ENCODE data around the gene CFAP43. TPM values are rescaled to one million over a fixed set of nuclear protein-coding genes. Genes with fewer than 3 reads are reported as not detected.

Gene CFAP43
- total RNA-seq, 2 experiments from 2014 or later, result not detected

DNA sequence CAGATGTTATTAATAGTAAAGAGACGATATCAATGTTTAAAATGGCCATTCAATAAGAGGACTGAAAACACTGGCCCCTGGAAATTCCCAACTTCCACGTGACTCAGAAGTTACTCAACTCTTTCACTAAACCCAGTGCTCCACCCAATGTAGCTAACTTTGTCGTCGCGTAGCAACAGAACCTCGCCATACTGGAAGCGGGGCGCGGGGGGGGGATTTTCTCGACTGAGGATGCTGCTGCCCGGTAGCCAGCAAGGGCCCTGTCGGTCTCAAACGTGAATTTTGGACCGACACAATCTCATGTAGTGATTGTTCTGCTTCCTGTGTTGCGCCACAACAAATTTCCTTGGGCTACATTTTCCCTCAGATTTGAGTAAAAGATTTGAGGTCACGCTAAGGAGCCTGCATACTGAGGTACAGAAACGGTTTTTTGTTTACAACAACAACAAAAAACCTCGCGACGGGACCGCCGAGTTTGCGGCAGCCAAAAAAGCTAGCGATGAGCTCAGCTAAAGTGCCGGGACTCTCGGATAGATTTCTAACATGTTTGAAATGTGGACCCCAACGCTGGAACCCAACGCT, 111.2 kb downstream of the CFAP43 start:
- ChIA-PET POLR2A (interaction anchor here (0.6 to 2.0 kb wide), 8 partner anchors 103 to 233 kb away, joined by 3 to 7 read pairs (median 4); no protein-coding TSS in a partner anchor), CTCF (interaction anchor here (0.6 to 1.6 kb wide), 5 partner anchors 11 to 233 kb away, joined by 3 to 8 read pairs (median 4); no protein-coding TSS in a partner anchor)

DNA sequence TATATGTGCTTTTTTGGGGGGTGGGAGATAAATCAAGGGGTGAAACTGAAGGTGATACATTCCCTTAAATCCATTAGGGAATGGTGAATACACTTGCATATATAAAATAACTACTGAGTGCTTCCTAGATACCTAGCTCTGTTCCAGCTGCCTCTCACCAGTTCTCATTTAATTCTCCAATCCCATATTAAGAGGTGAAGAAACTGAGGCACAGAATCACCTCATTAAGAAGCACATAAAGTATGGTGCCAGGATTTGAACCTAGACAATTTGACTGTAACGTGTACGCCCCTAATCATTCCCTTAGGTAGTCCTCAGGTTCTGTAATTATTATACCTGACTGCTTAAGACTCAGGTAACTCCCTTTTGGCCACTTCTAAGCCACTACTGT, 111.7 kb downstream of the CFAP43 start:
- ChIA-PET POLR2A (interaction anchor here (0.6 to 1.9 kb wide), 3 partner anchors 103 to 230 kb away, joined by 4 to 7 read pairs (median 4); no protein-coding TSS in a partner anchor), CTCF (interaction anchor here (0.6 to 1.6 kb wide), 3 partner anchors 11 to 232 kb away, joined by 3 to 8 read pairs (median 4); no protein-coding TSS in a partner anchor)

DNA sequence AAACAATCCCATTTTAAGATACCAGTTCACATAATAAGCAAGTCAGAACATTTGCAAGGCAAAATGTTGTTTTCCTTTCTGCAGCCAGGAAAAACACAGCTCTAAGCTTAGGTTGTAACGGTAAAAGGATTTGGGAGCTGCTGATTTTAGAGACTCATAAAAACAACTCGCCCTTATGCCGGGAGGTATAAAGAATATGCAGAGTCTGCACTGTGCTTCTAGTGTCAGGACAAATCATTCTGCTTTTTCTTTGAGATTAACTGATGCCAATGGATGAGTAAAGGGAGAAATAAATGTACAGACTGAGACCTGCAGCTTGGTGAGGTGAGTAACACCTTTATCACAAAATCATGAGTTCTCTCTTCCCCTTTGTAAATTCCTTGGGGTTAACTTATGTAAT, 112.2 kb downstream of the CFAP43 start:
- ChIA-PET CTCF (interaction anchor here (1.2 kb wide), 1 partner anchor 10 kb away, joined by 3 read pairs; no protein-coding TSS in a partner anchor), POLR2A (no interaction called here)

DNA sequence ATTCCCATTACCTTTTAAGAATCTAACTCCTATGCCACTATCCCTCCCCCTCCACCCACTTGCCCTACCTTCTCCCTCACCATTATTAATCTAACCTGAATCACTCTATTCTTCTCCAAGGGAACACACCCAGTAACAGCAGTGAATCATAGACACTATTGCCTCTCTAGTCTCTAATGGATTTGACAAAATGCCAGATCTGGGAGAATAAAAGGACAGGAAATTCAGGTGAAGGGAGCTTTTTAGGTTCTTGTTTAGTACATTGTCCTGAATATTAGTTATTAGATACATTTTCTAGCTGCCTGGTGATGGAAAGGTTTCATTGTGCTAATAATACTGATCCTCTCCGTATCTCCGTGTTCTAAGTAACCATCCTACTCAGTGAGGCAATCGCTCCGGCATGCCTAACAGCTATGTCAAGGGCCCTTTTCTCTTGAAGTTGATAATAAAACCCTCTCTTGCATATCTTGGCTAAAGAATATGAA, 114.3 kb downstream of the CFAP43 start:
- ChIA-PET CTCF (no interaction called here), POLR2A (no interaction called here)

DNA sequence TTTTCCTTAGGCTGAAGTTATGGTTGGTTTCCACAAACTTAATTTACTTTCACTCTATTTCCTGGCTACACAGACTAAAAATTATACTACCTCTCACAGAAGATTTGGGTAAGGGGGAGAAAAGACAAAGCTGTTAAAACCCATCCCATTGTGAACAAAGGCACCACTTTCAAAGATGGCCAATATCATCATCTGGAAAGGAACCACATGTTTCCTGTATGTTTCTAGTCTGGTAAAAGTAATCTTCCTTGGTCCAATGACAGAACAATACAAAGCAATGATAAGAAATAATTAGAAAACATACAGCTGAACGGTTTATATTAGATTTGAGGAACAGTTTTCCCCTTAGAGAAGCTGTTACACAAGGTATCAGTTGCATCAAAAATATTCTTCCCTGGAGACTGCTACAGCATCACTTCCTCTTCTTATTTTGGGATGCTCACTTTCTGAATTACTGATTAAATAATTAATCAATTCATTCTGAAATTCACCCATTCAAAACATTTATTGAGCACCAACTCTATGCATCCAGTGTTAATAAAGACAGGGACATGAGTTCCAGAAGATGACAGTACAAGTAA, 118.7 kb downstream of the CFAP43 start:
- CTCF ChIA-PET, result no interaction called here
- POLR2A ChIA-PET, result no interaction called here

DNA sequence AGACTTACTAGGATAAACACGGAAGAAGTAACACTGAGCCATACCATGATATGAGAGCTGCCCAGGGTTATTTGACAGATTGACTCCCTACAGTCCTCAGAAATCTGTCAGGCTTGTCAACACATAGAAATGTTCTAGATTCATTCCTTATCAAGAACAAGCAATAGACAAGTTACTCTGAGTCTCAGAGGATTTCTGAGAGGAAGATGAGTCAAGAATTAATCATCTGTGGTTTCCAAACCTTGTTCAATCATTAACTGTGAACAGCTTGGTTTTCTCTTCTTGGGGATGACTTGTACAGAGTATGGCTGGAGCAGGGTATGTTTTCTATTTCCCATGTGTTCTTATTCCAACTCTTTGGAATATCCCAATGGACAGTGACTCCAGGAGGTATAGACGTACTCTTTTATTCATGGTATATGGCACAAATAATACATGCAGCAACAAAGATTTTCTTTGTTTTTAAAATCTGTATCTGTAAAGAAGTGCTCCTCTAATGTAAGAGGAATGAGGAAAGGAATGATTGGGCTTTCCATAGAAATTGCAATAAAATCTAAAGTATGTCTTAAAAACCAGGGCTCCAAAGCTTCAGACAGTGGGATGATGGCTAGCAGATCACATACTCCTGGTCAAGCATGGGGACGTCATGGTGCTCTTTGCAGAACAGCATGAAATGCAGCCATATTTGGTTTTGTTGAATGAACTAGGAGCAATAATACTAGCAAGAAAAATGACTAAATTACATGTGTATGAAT, 122.1 kb downstream of the CFAP43 start:
- ChIA-PET CTCF (interaction anchor here (0.6 to 1.3 kb wide), 3 partner anchors 10 to 222 kb away, joined by 3 read pairs; partner anchors contain the start of gene SFR1), POLR2A (interaction anchor here (0.6 kb wide), 1 partner anchor 12 kb away, joined by 3 read pairs; the partner anchor contains the start of gene SFR1)

DNA sequence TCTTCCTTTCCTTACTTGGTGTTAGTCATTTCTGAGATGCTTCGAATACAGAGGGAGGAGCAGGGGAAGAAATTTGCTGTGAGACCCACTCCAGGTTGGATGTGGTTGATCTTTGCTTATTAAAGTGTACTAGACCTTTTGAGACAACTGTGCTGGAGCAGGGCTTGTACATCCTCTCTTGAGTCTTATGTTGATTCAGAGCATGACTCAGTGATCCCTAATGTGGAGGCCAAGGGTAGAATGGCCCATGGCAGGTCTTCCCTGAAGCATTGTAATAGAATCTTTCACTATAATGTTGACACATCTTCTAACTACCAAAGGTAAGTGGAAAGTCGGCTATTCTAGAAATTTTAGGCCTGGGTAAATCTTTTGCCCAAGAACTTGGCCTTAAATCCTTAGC, 127.2 kb downstream of the CFAP43 start:
- CTCF ChIA-PET, result no interaction called here
- POLR2A ChIA-PET, result no interaction called here

DNA sequence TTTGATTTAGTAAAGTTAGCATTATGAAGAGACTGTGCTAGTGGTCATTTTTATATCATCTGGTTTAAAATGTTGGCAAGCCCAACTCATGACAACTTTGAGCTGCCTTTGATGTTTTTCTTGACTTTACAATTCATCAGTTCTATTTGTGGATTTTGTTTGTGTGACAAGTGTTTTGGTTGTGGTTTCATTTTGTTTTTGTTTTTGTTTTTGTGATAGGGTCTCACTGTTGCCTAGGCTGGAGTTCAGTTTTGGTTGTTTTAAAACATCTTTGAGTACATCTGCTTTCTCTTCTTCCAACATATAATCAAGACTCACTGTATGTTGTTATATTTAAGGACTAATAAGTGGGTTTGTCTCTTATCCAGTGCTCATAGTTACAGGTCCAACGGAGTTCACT, 127.7 kb downstream of the CFAP43 start:
- POLR2A ChIA-PET, result no interaction called here
- CTCF ChIA-PET, result no interaction called here

DNA sequence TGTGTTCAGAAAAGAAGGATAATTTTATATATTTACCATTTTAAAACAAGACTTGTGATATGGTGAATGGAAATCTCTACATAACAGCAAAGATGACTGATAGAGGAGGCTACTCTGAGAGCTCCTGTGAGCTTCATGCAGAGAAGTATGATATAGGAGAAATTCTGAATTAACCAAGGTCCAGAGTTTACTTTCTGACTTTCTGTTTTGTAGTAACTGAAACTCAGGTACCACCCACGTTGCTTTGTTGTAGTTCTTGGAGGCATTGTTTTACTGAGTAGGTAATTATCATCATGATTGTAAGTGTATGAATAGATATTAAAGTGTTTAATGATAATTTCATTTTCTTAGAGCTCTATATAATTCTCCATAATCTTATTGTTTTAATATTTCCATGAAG, 128.2 kb downstream of the CFAP43 start:
- CTCF ChIA-PET, result interaction anchor here (0.9 kb wide), 1 partner anchor 121 kb away, joined by 3 read pairs; no protein-coding TSS in a partner anchor
- POLR2A ChIA-PET, result no interaction called here

DNA sequence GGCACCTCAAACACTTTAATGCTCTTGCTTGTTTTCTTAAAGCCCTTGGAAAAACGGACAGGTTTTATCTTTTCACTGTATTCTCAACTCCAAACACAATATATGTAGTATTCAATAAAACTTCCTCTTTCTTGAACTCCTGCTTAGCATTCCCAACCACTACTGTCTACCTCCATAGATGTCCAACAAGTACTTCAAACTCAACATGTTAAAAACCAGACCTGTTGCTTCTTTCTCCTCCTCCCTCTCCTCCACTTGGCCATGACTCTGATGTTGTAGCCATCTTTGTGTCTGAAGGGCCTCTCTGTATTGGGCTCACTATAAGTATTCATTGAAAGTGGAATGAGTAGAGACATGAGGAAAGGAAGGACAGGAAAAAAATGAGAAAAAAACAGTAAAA, 130.3 kb downstream of the CFAP43 start:
- ChIA-PET POLR2A (no interaction called here), CTCF (no interaction called here)

DNA sequence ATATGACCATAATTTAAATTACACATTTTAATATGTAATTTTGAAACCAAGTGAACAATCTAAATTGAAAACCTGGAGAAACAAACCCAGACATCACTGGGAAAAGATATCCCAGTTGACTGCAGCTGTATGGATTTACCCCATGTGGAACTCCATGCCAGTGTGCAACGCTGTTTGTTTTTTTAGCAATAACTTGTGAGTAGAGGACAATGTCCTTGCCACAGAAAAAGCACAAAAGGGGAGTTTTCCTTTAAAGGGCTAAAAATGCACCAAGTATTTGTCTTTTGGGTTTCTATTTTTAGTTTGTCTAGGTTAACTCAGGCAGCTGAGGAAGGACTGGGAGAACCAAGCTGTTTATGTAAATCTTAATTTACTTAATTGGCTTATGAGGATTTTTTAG, 131.4 kb downstream of the CFAP43 start:
- CTCF ChIA-PET, result interaction anchor here (0.5 kb wide), 1 partner anchor 1843 kb away, joined by 3 read pairs; no protein-coding TSS in a partner anchor
- POLR2A ChIA-PET, result no interaction called here

DNA sequence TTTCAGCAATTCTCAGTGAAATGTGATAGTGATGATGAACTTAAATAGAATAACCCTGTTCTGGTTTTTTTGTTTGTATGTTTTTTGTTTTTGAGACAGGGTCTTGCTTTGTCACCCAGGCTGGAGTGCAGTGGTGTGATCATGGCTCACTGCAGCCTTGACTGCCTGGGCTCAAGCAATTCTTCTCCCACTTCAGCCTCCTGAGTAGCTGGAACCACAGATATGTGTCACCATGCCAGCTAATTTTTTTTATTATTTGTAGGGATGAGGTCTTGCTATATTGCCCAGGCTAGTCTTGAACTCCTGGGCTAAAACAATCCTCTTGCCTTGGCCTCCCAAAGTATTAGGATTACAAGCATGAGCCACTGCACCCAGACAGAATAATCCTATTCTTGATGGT, 132.2 kb downstream of the CFAP43 start:
- ChIA-PET POLR2A (no interaction called here), CTCF (no interaction called here)

DNA sequence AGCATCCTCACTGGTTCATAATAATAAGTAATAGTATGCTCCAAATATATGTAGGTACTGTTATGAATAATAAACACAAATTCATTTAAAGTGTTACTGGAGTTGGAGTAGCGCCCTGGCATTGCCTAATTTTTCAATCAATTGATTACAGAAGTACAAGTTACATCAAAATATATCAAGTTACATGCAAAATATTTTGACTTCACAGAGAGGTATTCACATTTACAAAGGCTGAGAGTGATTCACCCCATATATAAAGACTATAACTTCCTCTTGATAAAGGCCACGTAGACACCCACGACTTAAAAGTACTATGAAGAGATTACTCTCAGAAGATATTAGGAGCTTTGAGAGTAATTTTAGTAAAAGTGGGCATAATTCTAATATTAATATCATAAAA, 132.9 kb downstream of the CFAP43 start:
- CTCF ChIA-PET, result no interaction called here
- POLR2A ChIA-PET, result no interaction called here

DNA sequence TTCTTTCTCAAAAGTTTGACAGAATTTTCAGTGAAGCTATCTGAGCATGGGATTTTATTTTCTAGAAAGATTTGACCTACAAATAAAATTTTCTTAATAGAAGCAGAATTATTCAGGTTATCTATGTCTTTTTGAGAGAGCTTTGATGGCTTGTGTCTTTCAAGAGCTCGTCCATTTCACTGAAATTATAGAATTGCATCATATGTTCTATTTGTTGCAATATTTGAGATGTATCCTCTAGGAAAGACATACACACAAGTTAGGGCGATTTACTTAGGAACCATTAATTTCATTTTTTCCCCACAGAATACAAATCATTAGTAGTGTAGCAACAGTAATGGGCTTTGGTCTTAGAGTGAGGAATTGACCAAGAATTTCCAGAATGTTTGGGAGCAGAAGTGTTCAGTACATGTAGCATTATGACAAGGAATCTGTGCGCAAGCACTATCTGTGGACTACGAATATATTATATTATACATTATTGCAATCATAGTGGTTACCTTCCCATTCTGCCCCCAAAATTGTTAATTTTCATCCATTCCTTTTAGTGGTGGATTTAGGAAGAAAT, 133.7 kb downstream of the CFAP43 start:
- POLR2A ChIA-PET, result no interaction called here
- CTCF ChIA-PET, result no interaction called here

DNA sequence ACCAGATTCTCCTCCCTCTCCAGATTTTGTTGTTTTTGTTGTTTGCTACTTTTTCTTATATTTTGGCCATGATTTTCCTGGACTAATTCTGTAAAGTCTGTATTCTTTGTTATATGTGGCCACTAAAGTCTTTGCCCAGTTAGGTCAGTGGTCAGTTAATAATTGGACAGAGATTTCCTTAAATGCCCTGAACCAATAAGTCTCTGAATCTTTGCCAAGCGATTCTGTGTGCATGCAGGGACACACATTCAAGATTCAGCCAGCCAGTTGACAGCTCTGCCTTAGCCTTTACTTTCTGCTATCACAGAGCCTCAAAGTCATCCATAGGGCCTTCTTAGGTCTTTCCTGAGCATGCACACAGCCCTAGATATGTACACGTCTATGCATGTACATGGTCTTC, 135.5 kb downstream of the CFAP43 start:
- CTCF ChIA-PET, result no interaction called here
- POLR2A ChIA-PET, result no interaction called here

DNA sequence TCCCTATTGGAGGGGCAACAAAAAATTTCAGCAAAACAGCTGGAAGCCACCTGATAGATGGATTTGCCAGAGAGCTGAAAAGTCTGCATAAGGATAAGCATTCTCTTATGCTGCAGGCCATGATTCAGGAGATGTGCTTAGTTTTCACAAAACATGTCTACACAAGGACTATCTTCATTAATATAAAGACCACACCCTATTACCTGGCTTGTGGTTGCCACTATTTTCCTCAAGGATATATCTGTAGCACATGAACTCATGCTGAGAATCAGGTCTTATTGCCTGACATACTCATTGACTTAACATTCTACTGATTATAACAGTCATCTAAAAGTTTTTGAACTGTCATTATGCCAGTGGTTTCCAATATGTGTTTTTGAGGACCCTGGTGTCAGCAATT, 139.4 kb downstream of the CFAP43 start:
- ChIA-PET POLR2A (no interaction called here), CTCF (no interaction called here)

DNA sequence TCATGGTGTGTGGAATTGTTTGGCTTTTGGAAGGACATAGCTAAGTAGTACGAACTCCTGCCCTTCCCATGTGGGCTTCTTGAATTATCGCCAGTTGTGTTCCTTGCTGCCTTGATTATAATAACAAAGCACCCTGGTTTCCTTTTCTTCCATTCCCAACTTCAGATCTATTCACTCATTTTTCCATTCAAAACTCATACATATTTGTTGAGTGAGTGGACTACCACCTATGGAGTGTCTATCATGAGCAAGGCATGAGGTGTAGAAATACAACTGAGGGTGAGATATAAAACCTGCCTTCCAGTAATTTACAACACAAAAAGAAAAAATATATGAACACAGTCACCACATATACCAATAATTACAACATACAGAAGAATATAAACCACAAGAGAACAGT, 141.6 kb downstream of the CFAP43 start:
- CTCF ChIA-PET, result interaction anchor here (0.7 kb wide), 1 partner anchor 202 kb away, joined by 3 read pairs; no protein-coding TSS in a partner anchor
- POLR2A ChIA-PET, result no interaction called here

DNA sequence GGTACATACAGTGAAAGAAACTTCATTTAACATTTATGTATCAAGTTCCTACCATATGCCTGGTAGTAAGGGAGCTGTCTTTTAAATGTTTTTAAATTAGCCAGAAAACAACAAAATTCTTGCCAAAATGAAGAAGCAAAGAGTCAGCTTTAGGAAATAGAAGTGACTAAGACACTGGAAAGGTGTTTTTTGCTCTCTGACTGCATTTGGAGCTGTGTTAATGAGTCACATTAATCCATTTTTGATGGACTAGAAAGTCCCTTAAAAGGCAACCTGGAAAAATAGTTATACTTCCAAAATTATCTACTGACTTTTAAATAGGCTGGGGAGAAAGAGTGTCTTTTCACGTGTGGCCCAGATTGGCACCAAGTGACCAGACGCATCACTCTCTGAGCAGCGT, 142.5 kb downstream of the CFAP43 start:
- CTCF ChIA-PET, result no interaction called here
- POLR2A ChIA-PET, result no interaction called here

DNA sequence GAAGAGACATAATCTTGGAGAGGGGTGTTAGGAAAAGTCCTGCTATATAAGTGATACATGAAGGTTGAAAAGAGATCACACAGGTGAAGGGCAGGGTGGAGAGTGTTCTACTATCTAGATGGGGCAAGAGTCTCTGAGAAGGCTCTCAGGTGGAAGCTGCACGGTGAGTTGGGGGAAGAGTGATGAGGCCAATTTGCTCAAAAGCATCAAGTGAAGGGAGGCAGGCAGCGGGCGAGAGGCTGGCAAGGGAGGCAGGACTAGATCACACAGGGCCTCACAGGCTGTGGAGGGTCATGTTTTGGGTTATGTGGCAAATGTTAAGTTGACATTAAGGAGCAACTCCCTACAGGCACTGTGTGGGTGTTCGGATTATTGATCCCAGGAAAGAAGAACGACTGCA, 143.9 kb downstream of the CFAP43 start:
- POLR2A ChIA-PET, result no interaction called here
- CTCF ChIA-PET, result no interaction called here

DNA sequence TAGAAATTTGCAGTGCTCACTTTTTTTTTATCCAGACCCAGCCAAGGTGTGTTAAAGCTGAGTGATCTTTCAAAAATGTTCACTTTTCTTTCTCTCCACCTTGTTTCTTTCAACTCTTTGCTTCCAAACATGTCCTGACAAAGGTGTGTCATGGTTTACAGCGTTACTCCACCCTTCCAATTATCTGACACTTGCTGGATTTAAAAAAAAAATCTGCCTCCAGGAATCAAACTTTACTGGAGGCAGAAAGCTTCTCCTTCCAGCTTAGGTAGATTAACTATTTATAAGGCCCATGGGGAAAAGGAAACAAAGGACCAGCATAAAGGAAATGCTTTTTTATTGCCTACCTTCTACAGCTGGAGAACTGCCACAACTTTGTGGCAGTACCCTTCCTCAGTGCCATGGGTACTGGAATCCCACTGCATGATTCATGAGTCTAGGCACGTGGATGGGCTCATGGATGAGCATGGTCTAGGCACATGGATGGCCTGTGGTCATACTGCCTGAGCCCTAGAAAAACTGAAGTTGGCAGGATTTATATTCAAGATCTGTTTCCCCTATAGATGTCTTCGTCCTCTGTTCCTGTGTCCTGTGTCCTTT, 146.3 kb downstream of the CFAP43 start, which contains the start of gene COL17A1:
Gene COL17A1 (minus strand): TSS at position 80 of the 600 bp plus-strand sequence. CDS start 5,207 bp downstream, outside the sequence.
- POLR2A ChIA-PET, result no interaction called here
- CTCF ChIA-PET, result no interaction called here
